K562 (cell line): Measurements from ENCODE around the gene GPN1. TPM values are rescaled to one million over a fixed set of nuclear protein-coding genes. Genes with fewer than 3 reads are reported as not detected.
"Not testable (repeated sequence)": the region's sequence is repeated elsewhere in the genome, so short reads cannot be mapped to it uniquely, and the experiment has no call there.

ENCODE experiments used
- ATAC-seq: fragments of 200-7000 bp; cut with Tn5 transposase; 3 replicates; pipeline ENCODE4 v1.9.1; 2020; ENCODE audit warnings: moderate library complexity
- BruUV-seq: library from RNA; stranded (reverse); fragments of 400-500 nt; replicated peaks from 2 replicates; lab custom pipeline; 2021; lab: Mats Ljungman, UMichigan
- CTCF ChIA-PET: fragments of 300-600 bp; formaldehyde crosslinking; extraction: SDS; loops from one replicate; lab custom pipeline; 2021; ENCODE audit warnings: low intra/inter-chr PET ratio; lab: Yijun Ruan, JAX
- POLR2A ChIA-PET: fragments of 300-600, 350-650 bp; sonication (Branson Sonifier 250); formaldehyde crosslinking; extraction: SDS; loops from one replicate; lab custom pipeline; 2021; ENCODE audit warnings: antibody characterized with exemption, inconsistent platforms; lab: Yijun Ruan, JAX
- DNase-seq, 4 experiments: peaks; one replicate each; pipeline versions ENCODE4 v3.0.0 to v3.0.0-alpha.2; 2011 to 2018; ENCODE audit warnings: low spot score in 3 of 4, mixed read lengths in 3 of 4; ENCODE audit errors: extremely low read depth in 1 of 4
- FAIRE-seq: peaks from 2 replicates; lab custom pipeline; 2011; peaks lifted over from hg19 to GRCh38; lab: Jason Lieb, UNC
- H2AFZ ChIP-seq: 2 replicates; pipeline ENCODE4 v1.6.0; 2011; ENCODE audit warnings: low read depth, low read length, control low read depth, inconsistent platforms
- H3K27ac ChIP-seq: fragments of 200-600 bp; 3 replicates; pipeline ENCODE4 v1.8.0; 2011; ENCODE audit warnings: low read depth, mild to moderate bottlenecking, control low read depth, inconsistent platforms, low read length, moderate library complexity, mixed read lengths; ENCODE audit errors: extremely low read depth
- H3K27me3 ChIP-seq, 2 experiments: fragments of 300-600 bp in 1 of 2; 2 replicates in 1 of 2; 3 replicates in 1 of 2; pipeline versions ENCODE4 v1.6.0 to v1.8.0; 2011; ENCODE audit warnings: inconsistent platforms in 2 of 2, low read length in 2 of 2, mild to moderate bottlenecking in 1 of 2, mixed read lengths in 1 of 2, moderate library complexity in 1 of 2; ENCODE audit not compliant: control insufficient read depth in 2 of 2, insufficient read depth in 2 of 2
- H3K36me3 ChIP-seq: fragments of 300-600 bp; 3 replicates; pipeline ENCODE4 v1.8.0; 2011; ENCODE audit warnings: mild to moderate bottlenecking, low read length, inconsistent platforms; ENCODE audit not compliant: control insufficient read depth, insufficient read depth
- H3K4me1 ChIP-seq, 2 experiments: fragments of 200-600 bp in 1 of 2; replicated peaks in 1 of 2; 2 replicates in 1 of 2; 3 replicates in 1 of 2; pipeline versions ENCODE4 v1.5.1 to v1.8.0; 2011; ENCODE audit warnings: inconsistent platforms in 2 of 2, low read length in 2 of 2, mild to moderate bottlenecking in 1 of 2, mixed read lengths in 1 of 2, moderate library complexity in 1 of 2; ENCODE audit not compliant: control insufficient read depth in 2 of 2, insufficient read depth in 2 of 2
- H3K4me2 ChIP-seq: 2 replicates; pipeline ENCODE4 v1.6.1; 2011; ENCODE audit warnings: low read length, control low read depth, inconsistent platforms, mixed read lengths; ENCODE audit not compliant: insufficient read depth
- H3K4me3 ChIP-seq: fragments of 200-600 bp; sonication (generic), shearing (Covaris generic); 2 replicates; pipeline ENCODE4 v1.5.1; 2016; ENCODE audit warnings: control low read depth, inconsistent platforms
- H3K79me2 ChIP-seq: fragments of 200-600 bp; 3 replicates; pipeline ENCODE4 v1.8.0; 2011; ENCODE audit warnings: low read length, inconsistent platforms; ENCODE audit not compliant: control insufficient read depth, insufficient read depth
- H3K9ac ChIP-seq, 2 experiments: 2 replicates each; pipeline versions ENCODE4 v1.6.0 to v1.6.1; 2011; ENCODE audit warnings: low read depth in 2 of 2, low read length in 2 of 2, control low read depth in 1 of 2, inconsistent platforms in 1 of 2, mild to moderate bottlenecking in 1 of 2, mixed read lengths in 1 of 2; ENCODE audit not compliant: insufficient read depth in 1 of 2
- H3K9me1 ChIP-seq: one replicate; pipeline ENCODE4 v1.6.0; 2011; ENCODE audit warnings: inconsistent platforms, mild to moderate bottlenecking, low read length, moderate library complexity; ENCODE audit not compliant: control insufficient read depth, insufficient read depth
- H3K9me3 ChIP-seq: replicated peaks from 2 replicates; pipeline ENCODE4 v1.5.1; 2011; ENCODE audit warnings: low read depth, low read length, inconsistent platforms; ENCODE audit not compliant: control insufficient read depth, insufficient read depth
- H4K20me1 ChIP-seq: replicated peaks from 2 replicates; pipeline ENCODE4 v1.6.1; 2011; ENCODE audit warnings: low read length, inconsistent platforms, mixed read lengths; ENCODE audit not compliant: control insufficient read depth, insufficient read depth
- POLR2AphosphoS2 ChIP-seq: IDR thresholded peaks from 2 replicates; pipeline ENCODE4 v1.6.1; 2012; ENCODE audit warnings: low read length, improper control_type of control experiment
- ZNF695 ChIP-seq: fragments of 450-650 bp; formaldehyde crosslinking; IDR thresholded peaks from 2 replicates; pipeline ENCODE4 v1.4.0; 2020; ENCODE audit warnings: mild to moderate bottlenecking, moderate library complexity
- WGBS: fragments of 100-300 bp; shearing (Covaris generic); methylation state at CpG from one replicate; pipeline ENCODE4 v1.1.6; 2016; ENCODE audit warnings: low coverage, mixed read lengths; ENCODE audit not compliant: insufficient coverage; ENCODE audit errors: missing lambda C conversion rate; 5-methylcytosine and 5-hydroxymethylcytosine counted together
- in situ Hi-C: fragments of 300-500 bp; cut with MboI; formaldehyde crosslinking; loops from 4 replicates; pipeline ENCODE4 v1.15.0; 2018; ENCODE audit warnings: inconsistent platforms, mixed read lengths
- intact Hi-C: fragments of 100-400 bp; cut with micrococcal nuclease; formaldehyde crosslinking; loops from 2 replicates; pipeline ENCODE4 v1.14.2; 2022
- polyA plus RNA-seq, 8 experiments: library from polyadenylated mRNA; depleted of rRNA in 4 of 8; stranded (reverse) in 5 of 8; unstranded in 3 of 8; fragments of >200 nt; fragmentation: Nextera tagmentation in 2 of 8; fragmentation: Illumina TruSeq in 1 of 8; extraction: Ambion mirVana in 2 of 8; extraction: Trizol in 1 of 8; gene quantifications; 2 replicates each; pipeline versions ENCODE4 v1.2.1 to v1.2.3, GENCODE V29; 2011 to 2014; ENCODE audit warnings: inconsistent platforms in 1 of 8, missing spikeins in 1 of 8
- total RNA-seq, 7 experiments: library from RNA; depleted of rRNA in 6 of 7; stranded (reverse); fragments of >200 nt in 6 of 7; fragmentation: Illumina TruSeq in 2 of 7; extraction: Trizol in 2 of 7; gene quantifications; 2 replicates each; pipeline versions ENCODE4 v1.2.1 to v1.2.3, GENCODE V29; 2011 to 2021; ENCODE audit warnings: low replicate concordance in 1 of 7

GPN1 gene
- total and polyA plus RNA-seq, 9 of the 15 experiments (the other 6 are each of a cell fraction or from before 2014, with no cell fraction given), result 23.4 to 171 (median 48.2) TPM

GRCh38 chr2:27624943-27625342 is 3.9 kb upstream of the GPN1 start:
- POLR2A ChIA-PET, result interaction anchor here (0.6 to 1.0 kb wide), 2 partner anchors 245 to 532 kb away, joined by 3 to 5 read pairs; no protein-coding TSS in a partner anchor
- ATAC-seq, result no peak

GRCh38 chr2:27626323-27626722 is 2.5 kb upstream of the GPN1 start:
- intact Hi-C loops, result loop anchor here (10.0 kb wide), 1 partner anchor 142 kb away; the partner anchor contains the start of gene IFT172
- Histone ChIP-seq H3K79me2 (peaks cover 19% of the 10 kb centered on the region), H3K4me1 (peaks cover 0 to 11% of the 10 kb centered on the region in 2 experiments; a peak in 4 of 5 replicates), H3K36me3 (peaks cover 54% of the 10 kb centered on the region)
- DNase-seq, BruUV-seq, H3K9me3 ChIP-seq, in situ Hi-C loops, H3K27me3 ChIP-seq, H3K4me2 ChIP-seq, H3K4me3 ChIP-seq, H2AFZ ChIP-seq, CTCF ChIA-PET, H3K9ac ChIP-seq, H4K20me1 ChIP-seq, H3K27ac ChIP-seq, H3K9me1 ChIP-seq, ATAC-seq, FAIRE-seq: not testable (repeated sequence)
- POLR2A ChIA-PET, result interaction anchor here (1.6 to 2.5 kb wide), 2 partner anchors 20 to 217 kb away, joined by 3 to 5 read pairs; partner anchors contain the start of gene PPM1G
- 52% methylated on average over 1 of the region's 1 CpG for WGBS

More at GRCh38 chr2:27624943-27625342, 3.9 kb upstream of the GPN1 start:
- CTCF ChIA-PET, result no interaction called here
- intact Hi-C loops, result loop anchor here (10.0 kb wide), 1 partner anchor 140 kb away; the partner anchor contains the start of gene IFT172
- Histone ChIP-seq H3K9me1 (no peaks in the 10 kb centered on the region), H2AFZ (no peak overlapping the region), H3K4me2 (no peak overlapping the region), H4K20me1 (no peaks in the 10 kb centered on the region), H3K36me3 (peaks cover 56% of the 10 kb centered on the region), H3K27ac (no peak overlapping the region), H3K79me2 (peaks cover 19% of the 10 kb centered on the region), H3K9me3 (no peaks in the 10 kb centered on the region), H3K9ac (no peak overlapping the region), H3K27me3 (no peaks in the 10 kb centered on the region), H3K4me3 (no peak overlapping the region), H3K4me1 (peaks cover 0 to 11% of the 10 kb centered on the region in 2 experiments; a peak in 3 of 5 replicates)
- FAIRE-seq (no peak), DNase-seq (no peak)
- no TSS peak for BruUV-seq
- TF ChIP-seq ZNF695 (CRISPR knock-in tag), result no peak
- TF ChIP-seq POLR2AphosphoS2, result peak; percentile 78; the same call in 1 of the 2 replicates
- in situ Hi-C loops, result no loop called here
